GM12892 (cell line): ENCODE results near the gene GPR107.

Experiments used
- POLR2A ChIP-seq: IDR thresholded peaks from 2 replicates; pipeline ENCODE4 v1.6.1; 2011; ENCODE audit warnings: low read depth, low read length, control low read depth
- POLR2AphosphoS5 ChIP-seq: IDR thresholded peaks from 2 replicates; pipeline ENCODE4 v1.6.1; 2011; ENCODE audit warnings: low read depth, low read length, control low read depth

GRCh38 chr9:130159915-130160670, 106.4 kb downstream of the GPR107 start:
- no peak for TF ChIP-seq POLR2A
- TF ChIP-seq POLR2AphosphoS5, result no peak
